ENCODE measurements around the gene TRAF4. TPM values are rescaled to one million over a fixed set of nuclear protein-coding genes. Genes with fewer than 3 reads are reported as not detected.

TRAF4 gene
- total and polyA plus RNA-seq, 5 experiments from 2014 or later: 0.99 to 36.2 (median 1.3) TPM

DNA sequence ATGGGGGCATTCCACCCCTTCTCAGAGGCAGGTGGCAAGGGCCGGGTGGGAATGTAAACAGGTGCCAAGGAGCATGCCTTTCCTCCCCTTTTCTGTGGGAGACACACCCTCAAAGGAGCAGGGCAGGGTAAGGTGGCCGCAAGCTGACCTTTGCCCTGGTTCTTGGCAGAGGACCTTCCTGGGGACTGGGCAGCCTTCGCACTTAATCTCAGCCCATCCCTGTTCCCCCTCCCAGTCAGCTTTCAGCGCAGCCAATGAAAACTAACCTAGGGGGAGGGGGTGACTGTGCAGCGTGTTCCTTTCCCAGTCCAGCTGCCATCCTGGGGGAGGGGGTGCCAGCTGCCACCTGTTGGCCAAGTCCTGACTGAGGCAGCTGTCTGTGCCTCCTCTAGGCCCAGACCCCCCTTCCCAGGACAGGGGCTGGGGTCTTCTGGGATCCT, 2.8 kb downstream of the TRAF4 start:
- DNase-seq (no peak), ATAC-seq (no peak)
- POLR2A ChIA-PET: interaction anchor here (0.6 to 15.6 kb wide), 8 partner anchors 8 to 206 kb away, joined by 3 to 365 read pairs (median 4); partner anchors contain the start of genes NEK8, RPL23A and TLCD1
- peak overlapping the region in 8 of 10 donors; percentile 19 to 92 (median 35) for H3K4me3 Mint-ChIP-seq
- no peaks in the 10 kb centered on the region for H3K36me3 Mint-ChIP-seq
- H3K4me1 Mint-ChIP-seq: peaks cover 5 to 51% (median 24%) of the 10 kb centered on the region in 4 donors
- H3K9me3 Mint-ChIP-seq: no peaks in the 10 kb centered on the region
- no peaks in the 10 kb centered on the region for H3K27me3 Mint-ChIP-seq
- H3K27ac Mint-ChIP-seq: peak overlapping the region in 6 of 10 donors; percentile 43 to 74 (median 64)

DNA sequence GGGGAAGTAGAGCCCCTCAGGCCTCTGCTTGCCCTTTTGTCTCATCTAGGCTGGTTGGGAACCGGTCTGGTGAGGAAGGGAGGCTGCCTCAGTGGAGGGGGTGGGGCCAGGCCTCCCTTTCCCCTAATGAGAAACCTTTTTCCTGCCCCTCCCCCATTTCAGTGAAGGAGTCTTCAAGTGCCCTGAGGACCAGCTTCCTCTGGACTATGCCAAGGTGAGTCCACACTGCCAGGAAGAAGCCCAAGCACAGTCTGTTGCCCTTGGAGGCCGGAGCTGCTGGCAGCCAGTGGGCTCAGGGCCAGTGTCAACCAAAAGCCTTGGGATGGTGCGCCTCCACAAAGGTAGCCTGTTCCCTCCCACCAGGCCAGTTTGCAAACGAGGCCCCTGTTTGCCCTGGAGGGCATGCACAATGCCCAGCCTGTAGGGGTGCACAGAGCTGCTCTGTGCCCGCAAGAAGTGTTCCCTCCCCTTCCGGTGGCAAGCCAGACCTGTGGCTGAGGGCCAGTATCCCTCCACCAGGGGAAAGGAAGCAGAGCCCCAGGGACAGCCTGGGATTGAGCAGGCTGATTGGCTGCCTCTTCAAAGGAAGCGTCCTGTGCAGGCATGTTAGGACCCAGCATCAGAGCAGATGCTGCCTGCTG, 3.4 kb downstream of the TRAF4 start:
- no peaks in the 10 kb centered on the region for H3K9me3 Mint-ChIP-seq
- H3K4me1 Mint-ChIP-seq: peaks cover 5 to 46% (median 24%) of the 10 kb centered on the region in 4 donors
- POLR2A ChIA-PET: interaction anchor here (0.6 to 15.6 kb wide), 6 partner anchors 16 to 206 kb away, joined by 3 to 365 read pairs (median 4); partner anchors contain the start of genes NEK8, RPL23A and TLCD1
- no peak for DNase-seq
- peak overlapping the region in 2 of 10 donors; percentile 30 to 43 for H3K4me3 Mint-ChIP-seq
- H3K36me3 Mint-ChIP-seq: no peaks in the 10 kb centered on the region
- no peaks in the 10 kb centered on the region for H3K27me3 Mint-ChIP-seq
- peak overlapping the region in 3 of 10 donors; percentile 15 to 43 (median 35) for H3K27ac Mint-ChIP-seq
- ATAC-seq: no peak

DNA sequence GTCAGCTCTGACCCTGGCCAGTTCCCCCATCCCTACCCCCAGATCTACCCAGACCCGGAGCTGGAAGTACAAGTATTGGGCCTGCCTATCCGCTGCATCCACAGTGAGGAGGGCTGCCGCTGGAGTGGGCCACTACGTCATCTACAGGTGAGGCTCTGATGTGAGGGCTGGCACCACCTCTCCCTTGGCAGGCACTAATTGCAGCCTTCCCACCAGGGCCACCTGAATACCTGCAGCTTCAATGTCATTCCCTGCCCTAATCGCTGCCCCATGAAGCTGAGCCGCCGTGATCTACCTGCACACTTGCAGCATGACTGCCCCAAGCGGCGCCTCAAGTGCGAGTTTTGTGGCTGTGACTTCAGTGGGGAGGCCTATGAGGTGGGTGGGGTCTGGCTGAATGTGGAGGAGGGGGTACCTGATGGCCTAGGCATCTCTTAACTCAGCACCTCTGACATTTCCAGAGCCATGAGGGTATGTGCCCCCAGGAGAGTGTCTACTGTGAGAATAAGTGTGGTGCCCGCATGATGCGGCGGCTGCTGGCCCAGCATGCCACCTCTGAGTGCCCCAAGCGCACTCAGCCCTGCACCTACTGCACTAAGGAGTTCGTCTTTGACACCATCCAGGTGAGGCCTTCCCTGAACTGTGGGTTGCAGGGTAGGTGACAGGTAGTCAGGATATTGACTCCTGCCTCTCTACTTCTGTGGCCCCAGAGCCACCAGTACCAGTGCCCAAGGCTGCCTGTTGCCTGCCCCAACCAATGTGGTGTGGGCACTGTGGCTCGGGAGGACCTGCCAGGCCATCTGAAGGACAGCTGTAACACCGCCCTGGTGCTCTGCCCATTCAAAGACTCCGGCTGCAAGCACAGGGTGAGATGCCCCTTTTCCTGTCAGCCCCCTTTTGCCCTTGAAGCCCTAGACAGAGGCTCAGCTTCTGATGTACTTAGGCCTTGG, 4.3 kb downstream of the TRAF4 start:
- DNase-seq (no peak), ATAC-seq (no peak)
- Mint-ChIP-seq H3K9me3 (no peaks in the 10 kb centered on the region), H3K4me1 (peaks cover 5 to 39% (median 24%) of the 10 kb centered on the region in 4 donors), H3K4me3 (peak overlapping the region in 2 of 10 donors; percentile 43 to 58), H3K27ac (peak overlapping the region in 4 of 10 donors; percentile 19 to 79 (median 68)), H3K27me3 (no peaks in the 10 kb centered on the region), H3K36me3 (no peaks in the 10 kb centered on the region)
- POLR2A ChIA-PET: interaction anchor here (0.5 to 15.6 kb wide), 5 partner anchors 15 to 30 kb away, joined by 3 to 365 read pairs (median 3); partner anchors contain the start of genes NEK8, RPL23A and TLCD1

DNA sequence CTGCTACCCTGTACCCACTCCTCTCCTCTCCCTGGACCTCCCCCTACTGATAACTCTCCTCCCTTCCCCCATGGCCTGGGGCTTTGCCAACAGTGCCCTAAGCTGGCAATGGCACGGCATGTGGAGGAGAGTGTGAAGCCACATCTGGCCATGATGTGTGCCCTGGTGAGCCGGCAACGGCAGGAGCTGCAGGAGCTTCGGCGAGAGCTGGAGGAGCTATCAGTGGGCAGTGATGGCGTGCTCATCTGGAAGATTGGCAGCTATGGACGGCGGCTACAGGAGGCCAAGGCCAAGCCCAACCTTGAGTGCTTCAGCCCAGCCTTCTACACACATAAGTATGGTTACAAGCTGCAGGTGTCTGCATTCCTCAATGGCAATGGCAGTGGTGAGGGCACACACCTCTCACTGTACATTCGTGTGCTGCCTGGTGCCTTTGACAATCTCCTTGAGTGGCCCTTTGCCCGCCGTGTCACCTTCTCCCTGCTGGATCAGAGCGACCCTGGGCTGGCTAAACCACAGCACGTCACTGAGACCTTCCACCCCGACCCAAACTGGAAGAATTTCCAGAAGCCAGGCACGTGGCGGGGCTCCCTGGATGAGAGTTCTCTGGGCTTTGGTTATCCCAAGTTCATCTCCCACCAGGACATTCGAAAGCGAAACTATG, 5.2 kb downstream of the TRAF4 start:
- no peak overlapping the region for H3K4me3 Mint-ChIP-seq

DNA sequence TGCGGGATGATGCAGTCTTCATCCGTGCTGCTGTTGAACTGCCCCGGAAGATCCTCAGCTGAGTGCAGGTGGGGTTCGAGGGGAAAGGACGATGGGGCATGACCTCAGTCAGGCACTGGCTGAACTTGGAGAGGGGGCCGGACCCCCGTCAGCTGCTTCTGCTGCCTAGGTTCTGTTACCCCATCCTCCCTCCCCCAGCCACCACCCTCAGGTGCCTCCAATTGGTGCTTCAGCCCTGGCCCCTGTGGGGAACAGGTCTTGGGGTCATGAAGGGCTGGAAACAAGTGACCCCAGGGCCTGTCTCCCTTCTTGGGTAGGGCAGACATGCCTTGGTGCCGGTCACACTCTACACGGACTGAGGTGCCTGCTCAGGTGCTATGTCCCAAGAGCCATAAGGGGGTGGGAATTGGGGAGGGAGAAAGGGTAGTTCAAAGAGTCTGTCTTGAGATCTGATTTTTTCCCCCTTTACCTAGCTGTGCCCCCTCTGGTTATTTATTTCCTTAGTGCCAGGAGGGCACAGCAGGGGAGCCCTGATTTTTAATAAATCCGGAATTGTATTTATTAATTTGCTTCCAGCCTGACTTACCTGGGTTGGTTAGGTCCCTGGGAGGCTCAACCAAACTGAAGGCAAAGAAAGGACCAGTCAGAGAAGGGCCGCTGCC, 5.8 kb downstream of the TRAF4 start:
- Mint-ChIP-seq H3K4me3 (peak overlapping the region in 1 of 10 donors; percentile 14), H3K36me3 (no peaks in the 10 kb centered on the region), H3K9me3 (no peaks in the 10 kb centered on the region), H3K27ac (peak overlapping the region in 4 of 10 donors; percentile 38 to 69 (median 59)), H3K27me3 (no peaks in the 10 kb centered on the region), H3K4me1 (peaks cover 5 to 35% (median 22%) of the 10 kb centered on the region in 4 donors)
- DNase-seq (no peak), ATAC-seq (peak in 1 of 2 donors; percentile 6)
- POLR2A ChIA-PET: interaction anchor here (0.9 to 15.6 kb wide), 11 partner anchors 8 to 200 kb away, joined by 3 to 365 read pairs (median 3); partner anchors contain the start of genes DHRS13, FLOT2, NEK8 and RPL23A

More for the DNA sequence above, 5.2 kb downstream of the TRAF4 start:
- ATAC-seq (no peak), DNase-seq (no peak)
- Mint-ChIP-seq H3K27me3 (no peaks in the 10 kb centered on the region), H3K27ac (peak overlapping the region in 7 of 10 donors; percentile 10 to 68 (median 27)), H3K4me1 (peaks cover 5 to 37% (median 23%) of the 10 kb centered on the region in 4 donors), H3K36me3 (no peaks in the 10 kb centered on the region), H3K9me3 (no peaks in the 10 kb centered on the region)
- POLR2A ChIA-PET: interaction anchor here (0.9 to 15.6 kb wide), 7 partner anchors 9 to 149 kb away, joined by 3 to 365 read pairs (median 3); partner anchors contain the start of genes FLOT2, NEK8, RPL23A and SDF2

DNA sequence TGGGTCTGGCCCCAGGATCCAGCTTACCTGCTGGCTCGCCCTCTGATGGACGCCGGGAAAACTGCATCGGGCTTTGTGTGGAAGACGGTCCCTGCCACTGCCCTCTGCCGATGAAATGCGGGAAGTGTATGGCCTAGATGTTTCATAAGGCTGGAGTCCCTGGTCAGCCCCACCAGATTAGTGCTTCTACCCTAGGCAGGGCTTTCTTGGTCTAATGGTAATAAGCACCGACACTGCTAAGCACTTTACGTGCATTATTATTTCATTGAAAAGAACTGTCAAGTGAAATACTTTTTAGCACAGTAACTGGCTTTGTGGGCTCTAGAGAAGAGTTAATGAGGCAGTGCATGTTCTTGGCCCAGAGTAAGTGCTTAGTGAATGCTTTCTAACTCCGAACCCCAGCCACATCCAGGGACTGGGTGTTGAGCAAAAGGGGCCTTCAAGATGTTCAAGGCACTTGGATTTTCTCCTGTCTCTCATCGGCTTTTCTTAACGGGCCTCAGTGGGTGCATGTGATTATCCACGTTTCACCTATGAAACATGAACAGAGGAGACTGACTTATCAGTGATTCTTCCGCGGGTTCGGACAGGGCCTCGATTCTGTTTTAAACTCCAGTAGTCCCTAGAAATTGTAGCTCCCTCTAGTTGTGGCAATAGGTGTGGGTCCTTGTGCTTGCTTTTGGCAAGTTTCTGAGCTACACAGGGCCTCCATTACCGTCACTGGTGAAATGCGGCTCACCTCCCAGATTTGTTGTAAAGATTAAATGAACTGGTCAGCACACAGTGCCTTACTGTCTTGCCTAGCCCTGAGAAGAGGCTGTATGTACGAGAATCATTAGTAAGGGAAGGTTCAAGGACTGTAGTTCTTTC, 6.6 kb downstream of the TRAF4 start:
- peak overlapping the region in 5 of 10 donors; percentile 43 to 75 (median 69) for H3K27ac Mint-ChIP-seq
- no peaks in the 10 kb centered on the region for H3K27me3 Mint-ChIP-seq
- DNase-seq (peak; percentile 79 to 94 (median 85)), ATAC-seq (peak; percentile 84)
- H3K9me3 Mint-ChIP-seq: no peaks in the 10 kb centered on the region
- POLR2A ChIA-PET: interaction anchor here (0.6 to 15.6 kb wide), 12 partner anchors 8 to 199 kb away, joined by 3 to 365 read pairs (median 3); partner anchors contain the start of genes DHRS13, FLOT2, NEK8 and RPL23A
- H3K36me3 Mint-ChIP-seq: no peaks in the 10 kb centered on the region
- peaks cover 5 to 28% (median 16%) of the 10 kb centered on the region in 4 donors for H3K4me1 Mint-ChIP-seq
- peak overlapping the region in 1 of 10 donors; percentile 14 for H3K4me3 Mint-ChIP-seq

DNA sequence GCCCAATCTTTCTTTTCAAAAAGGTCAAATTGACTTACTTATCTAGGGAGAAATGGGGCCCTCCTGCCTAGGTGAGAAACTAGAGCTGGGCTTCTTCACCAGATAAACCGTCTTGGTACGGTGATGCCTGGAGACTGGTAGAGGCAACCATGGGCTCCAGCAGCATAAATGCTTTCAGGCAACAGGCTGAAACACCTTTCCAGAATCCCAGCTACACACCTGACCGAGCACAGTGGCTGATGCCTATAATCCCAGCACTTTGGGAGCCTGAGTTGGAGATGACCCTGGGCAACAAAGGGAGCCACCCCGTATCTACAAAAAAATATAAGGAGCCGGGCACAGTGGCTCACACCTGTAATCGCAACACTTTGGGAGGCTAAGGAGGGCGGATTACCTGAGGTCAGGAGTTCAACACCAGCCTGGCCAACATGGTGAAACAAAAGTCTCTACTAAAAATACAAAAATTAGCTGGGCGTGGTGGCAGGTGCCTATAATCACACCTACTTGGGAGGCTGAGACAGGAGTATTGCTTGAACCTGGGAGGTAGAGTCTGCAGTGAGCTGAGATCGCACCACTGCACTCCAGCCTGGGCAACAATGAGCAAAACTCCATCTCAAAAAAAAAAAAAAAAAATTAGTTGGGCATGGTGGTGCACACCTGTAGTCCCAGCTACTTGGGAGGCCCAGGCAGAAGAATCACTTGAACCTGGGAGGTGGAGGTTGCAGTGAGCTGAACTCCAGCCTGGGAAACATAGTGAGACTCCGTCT, 8.0 kb downstream of the TRAF4 start:
- peaks cover 0 to 10% (median 0%) of the 10 kb centered on the region in 3 donors for H3K36me3 Mint-ChIP-seq
- no peak overlapping the region for H3K4me3 Mint-ChIP-seq
- DNase-seq (no peak), ATAC-seq (no peak)
- no peaks in the 10 kb centered on the region for H3K9me3 Mint-ChIP-seq
- no peaks in the 10 kb centered on the region for H3K27me3 Mint-ChIP-seq
- POLR2A ChIA-PET: interaction anchor here (0.6 to 15.6 kb wide), 4 partner anchors 17 to 146 kb away, joined by 3 to 365 read pairs (median 4); partner anchors contain the start of genes FLOT2, NEK8, RPL23A and TLCD1
- peaks cover 0 to 16% (median 9%) of the 10 kb centered on the region in 4 donors for H3K4me1 Mint-ChIP-seq
- H3K27ac Mint-ChIP-seq: peak overlapping the region in 2 of 10 donors; percentile 43 to 47

DNA sequence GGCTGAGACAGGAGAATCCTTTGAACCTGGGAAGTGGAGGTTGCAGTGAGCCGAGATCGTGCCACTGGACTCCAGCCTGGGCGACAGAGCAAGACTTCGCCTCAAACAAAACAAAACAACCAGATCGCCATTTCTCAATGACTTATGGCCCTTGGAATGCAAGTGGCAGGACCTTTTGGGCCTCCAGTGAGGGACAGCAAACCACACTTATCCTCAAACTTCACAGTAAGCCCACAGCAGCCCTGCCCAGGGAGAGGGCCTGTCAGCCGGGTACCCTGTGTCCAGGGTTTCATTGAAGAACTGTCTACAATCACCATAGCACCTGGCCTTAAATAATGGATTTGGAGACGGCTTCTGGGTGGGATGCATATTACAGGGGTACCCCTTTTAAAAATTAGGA, 11.7 kb downstream of the TRAF4 start:
- H3K36me3 Mint-ChIP-seq: peaks cover 0 to 40% (median 2%) of the 10 kb centered on the region in 3 donors
- H3K9me3 Mint-ChIP-seq: no peaks in the 10 kb centered on the region
- no peak overlapping the region for H3K27ac Mint-ChIP-seq

DNA sequence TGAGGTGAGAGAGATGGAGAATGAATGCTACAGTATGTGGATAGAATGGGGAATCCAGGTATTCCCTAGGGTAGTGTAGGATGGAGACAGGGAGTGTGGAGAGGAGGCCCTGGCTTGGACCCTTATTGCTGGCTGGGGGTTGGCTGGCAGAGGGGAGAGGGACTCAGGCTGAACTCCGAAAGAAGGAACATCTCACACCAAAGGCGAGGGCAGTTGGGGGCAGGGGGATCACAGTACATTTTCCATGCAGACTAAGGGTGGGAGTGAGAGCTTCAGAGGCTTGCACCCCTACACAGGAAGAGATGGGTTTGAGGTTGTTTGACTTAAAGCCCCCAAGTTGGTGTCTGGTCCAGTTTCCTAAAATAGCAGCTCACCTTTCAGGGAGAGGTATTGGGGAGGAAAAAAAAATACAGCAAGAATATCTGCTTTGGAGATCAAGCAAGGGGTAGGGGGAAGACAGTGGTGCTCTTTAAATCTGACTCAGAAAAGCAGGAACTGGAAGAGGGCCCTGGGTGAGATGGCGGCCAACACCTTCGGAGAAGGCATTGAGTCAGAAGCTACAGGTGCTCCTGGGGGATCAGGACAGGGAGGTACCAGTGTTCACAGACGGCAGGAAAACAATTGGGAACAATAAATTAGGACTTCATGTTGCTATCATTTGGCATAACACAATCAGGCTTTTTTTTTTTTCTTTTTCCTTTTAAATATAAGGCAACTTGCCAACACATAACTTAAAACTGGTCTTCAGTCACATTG, 12.4 kb downstream of the TRAF4 start:
- no peak for DNase-seq
- no peaks in the 10 kb centered on the region for H3K9me3 Mint-ChIP-seq
- no peak overlapping the region for H3K4me3 Mint-ChIP-seq
- POLR2A ChIA-PET: interaction anchor here (0.7 to 1.3 kb wide), 2 partner anchors 29 to 36 kb away, joined by 3 to 5 read pairs; partner anchors contain the start of gene RPL23A
- no peak for ATAC-seq
- no peaks in the 10 kb centered on the region for H3K27me3 Mint-ChIP-seq
- peak overlapping the region in 4 of 10 donors; percentile 41 to 77 (median 62) for H3K27ac Mint-ChIP-seq
- peaks cover 0 to 43% (median 2%) of the 10 kb centered on the region in 3 donors for H3K36me3 Mint-ChIP-seq
- H3K4me1 Mint-ChIP-seq: peaks cover 0 to 3% (median under 1%) of the 10 kb centered on the region in 4 donors

More for the DNA sequence above, 11.7 kb downstream of the TRAF4 start:
- H3K27me3 Mint-ChIP-seq: no peaks in the 10 kb centered on the region
- ATAC-seq: no peak
- POLR2A ChIA-PET: no interaction called here
- DNase-seq: no peak
- H3K4me3 Mint-ChIP-seq: no peak overlapping the region
- peaks cover 0 to 4% (median 2%) of the 10 kb centered on the region in 4 donors for H3K4me1 Mint-ChIP-seq
